D341Med (cell line): ENCODE measurements around the gene SUSD3.
A peak's percentile ranks its signal among the peaks of the same experiment; 100 is the strongest.
"Not testable (repeated sequence)": the region's sequence is repeated elsewhere in the genome, so short reads cannot be mapped to it uniquely, and the experiment has no call there.

ENCODE experiments used
- DNase-seq: peaks from one replicate; pipeline ENCODE4 v3.0.0; 2012; ENCODE audit warnings: low spot score

The SUSD3 gene

DNA sequence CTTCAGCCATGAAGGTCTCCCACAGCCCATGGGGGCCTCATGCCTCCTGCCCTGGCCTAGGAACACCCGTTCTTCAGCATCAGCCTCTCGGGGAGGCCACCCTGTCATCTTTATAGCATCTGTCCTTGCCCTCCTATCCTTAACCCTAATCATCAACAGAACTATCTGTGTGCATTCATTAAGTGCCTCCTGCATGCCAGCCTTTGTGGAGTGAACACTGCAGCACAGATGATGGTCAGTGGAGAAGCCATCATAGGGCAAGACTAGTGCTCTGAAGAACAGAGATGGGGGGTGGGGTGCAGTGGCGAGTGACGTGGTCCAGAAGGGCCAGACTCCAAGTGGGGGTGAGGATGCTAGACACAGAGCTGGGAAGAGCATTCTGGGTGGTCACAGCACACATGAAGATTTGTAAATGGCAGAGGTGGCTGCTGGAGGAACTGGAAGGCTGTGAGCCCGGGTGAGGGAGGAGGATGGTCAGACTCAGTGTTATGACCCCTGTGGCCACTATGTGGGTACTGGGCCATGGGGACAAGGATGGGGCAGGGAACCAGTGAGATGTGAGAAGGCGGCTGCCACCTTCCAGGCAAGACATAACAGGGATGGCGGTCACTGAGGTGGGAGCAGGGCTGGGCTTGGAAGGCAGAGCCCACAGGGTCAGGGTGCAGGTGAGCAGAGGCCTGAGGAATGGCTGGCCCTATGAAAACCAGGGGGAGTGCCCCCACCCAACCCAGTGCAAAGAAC is 33.9 kb downstream of the SUSD3 start:
- DNase-seq, result no peak

GRCh38 chr9:93093127-93093876 is 34.8 kb downstream of the SUSD3 start:
- no peak for DNase-seq

DNA sequence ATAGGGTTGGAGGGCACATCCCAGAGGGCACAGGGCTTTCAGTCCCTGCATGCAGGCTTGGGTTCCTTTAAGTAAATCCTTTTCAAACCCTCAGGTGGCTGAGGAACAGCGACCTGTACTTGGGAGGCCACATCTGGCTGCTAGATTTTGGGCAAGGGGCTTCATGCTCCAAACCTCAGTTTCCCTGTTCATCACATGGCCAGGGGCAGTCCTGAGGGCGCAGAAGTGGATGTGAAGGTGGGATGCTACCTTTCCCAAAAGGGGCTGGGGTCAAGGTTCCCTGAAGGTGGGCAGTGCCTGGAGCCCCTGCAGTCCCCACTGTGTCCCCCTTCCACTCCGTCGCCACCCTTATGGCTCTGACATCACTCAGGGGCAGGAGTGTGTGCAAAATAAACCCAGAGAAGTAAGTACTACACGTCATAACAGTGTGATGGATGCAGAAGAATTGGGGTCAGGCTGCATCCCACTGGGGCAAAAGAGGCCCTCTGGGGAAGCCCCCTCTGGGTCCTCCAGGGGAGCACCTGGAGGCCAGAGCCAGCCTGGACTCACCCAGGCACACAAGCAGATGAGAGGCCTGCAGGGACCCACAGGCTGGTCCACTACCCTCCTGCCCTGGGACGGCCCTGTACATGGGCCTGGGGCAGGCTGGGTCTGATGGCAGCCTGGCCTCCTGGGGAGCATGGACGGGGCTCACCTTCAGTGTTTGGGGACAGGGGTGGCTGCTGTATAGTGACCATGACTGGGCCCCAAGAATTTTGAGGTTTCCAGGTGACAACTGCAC is 35.6 kb downstream of the SUSD3 start:
- no peak for DNase-seq

GRCh38 chr9:93094658-93095204 is 36.2 kb downstream of the SUSD3 start:
- no peak for DNase-seq

DNA sequence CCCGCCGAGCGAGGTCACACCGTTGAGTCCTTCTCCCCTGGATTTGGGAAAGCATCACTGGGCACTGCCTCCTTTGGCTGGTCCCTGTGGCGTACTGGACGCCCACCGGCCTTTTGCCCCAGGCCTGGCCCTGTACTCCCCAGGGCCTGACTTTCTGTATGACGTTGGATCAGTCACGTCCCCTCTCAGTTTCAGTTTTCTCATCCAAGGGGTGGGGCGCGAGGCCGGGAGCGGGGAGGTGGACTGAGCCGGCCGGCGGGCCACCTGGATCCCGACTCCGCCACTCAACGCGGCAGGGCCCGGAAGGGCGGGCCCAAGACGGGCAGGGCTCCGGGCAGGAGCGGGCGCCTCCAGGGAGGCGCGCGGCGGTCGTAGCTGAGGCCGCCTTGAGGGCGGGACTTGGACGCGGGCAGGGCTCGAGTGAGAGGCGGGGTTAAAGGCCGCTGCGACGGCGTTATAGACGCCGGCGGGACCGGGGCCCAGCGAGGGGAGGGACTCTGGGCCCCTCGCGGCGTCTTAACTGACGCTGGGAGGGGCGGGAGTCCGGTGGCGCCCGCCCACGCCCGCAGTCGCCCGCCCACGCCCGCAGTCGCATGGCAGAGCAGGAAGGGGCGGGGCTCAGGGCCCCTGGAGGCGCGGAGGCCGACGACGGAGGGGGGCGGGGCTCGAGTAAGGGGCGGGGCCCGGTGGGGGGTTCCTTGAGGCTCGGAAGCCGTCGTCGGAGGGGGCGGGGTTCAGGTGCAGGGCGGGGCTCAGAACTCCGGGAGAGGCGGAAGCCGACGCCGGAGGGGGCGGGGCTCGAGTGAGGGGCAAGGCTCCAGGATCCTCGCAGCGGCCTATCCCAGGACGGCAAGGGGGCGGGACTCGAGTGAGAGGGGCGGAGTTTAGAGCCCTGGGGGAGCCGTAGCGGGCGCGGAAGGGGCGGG is 37.0 kb downstream of the SUSD3 start:
- DNase-seq, result peak; percentile 97

DNA sequence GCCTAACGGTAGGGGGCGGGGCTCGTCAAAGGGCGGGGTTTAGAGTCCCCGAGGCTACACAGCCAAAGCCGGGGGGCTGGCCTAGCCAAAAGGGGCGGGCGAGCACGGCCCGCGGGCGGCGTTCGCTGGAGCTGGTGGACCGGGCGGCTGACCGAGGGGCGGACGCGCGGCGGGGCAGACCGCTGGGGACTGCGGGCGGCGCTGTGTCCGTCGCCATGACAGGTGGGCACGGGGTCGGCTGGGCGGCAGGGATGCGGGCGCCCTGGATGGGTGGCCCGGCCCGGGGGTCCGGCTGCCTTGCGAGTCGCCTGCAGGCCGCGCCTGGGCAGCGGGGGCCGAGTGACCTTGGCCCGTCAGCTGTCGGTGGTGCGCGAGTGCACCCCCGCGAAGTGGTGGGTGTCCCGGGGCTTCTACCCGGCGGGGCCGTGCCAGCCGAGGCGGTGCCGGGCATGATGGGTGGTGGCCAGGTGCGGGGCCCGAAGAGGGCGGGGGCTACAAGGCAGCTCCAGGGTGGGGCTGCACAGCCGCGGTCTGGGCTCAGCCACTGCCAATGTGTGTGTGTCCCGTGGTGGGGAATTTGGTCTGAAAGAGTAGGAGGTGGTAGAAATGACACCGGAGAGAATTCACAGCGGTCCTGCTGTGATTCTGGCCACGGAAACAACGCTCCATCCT is 37.8 kb downstream of the SUSD3 start, which contains the start of gene CARD19:
Gene CARD19 (plus strand): TSS at position 87 of the 672 bp plus-strand sequence. CDS start 129 bp downstream, at position 216.
- peak; percentile 74 for DNase-seq

GRCh38 chr9:93096811-93097382 is 38.4 kb downstream of the SUSD3 start:
- DNase-seq, result no peak

- no peak for DNase-seq
Measured at GRCh38 chr9:93097511-93098201, 39.2 kb downstream of the SUSD3 start.

- DNase-seq, result no peak
Measured at GRCh38 chr9:93098236-93098946, 39.9 kb downstream of the SUSD3 start.

DNA sequence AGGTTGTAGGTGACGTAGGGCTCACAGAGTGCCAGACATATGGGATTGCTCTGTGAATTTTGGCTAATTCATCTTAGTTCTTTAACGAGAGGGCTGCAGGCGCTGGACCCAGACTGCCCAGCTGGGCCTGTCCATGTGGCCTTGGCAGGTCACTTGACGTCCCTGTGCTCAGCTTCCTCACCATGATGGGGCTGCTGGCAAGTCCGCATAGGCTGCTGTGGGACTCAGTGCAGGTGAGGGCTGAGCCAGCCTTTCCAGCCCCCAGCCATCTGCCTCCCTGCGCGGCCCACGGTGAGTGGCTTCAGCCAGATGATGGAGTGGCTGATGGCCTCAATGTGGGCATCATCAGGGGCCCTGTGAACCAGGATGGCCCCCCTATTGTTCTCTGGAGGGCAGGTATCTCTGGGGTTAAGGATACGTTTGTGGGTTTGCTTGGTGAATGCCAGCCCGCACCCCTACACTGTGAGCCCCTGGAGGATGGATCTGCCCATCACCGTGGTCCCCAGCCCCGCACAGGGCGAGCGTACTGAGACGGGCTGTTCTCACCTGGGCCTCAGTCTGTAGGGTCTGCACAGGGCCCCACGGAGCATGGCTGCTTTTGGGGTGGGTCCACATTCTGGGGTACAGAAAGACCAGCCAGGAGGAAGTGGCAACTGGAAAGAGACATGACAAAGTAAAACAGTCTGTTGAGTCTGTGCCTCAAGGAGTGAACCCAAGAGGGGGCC is 41.2 kb downstream of the SUSD3 start:
- no peak for DNase-seq

DNA sequence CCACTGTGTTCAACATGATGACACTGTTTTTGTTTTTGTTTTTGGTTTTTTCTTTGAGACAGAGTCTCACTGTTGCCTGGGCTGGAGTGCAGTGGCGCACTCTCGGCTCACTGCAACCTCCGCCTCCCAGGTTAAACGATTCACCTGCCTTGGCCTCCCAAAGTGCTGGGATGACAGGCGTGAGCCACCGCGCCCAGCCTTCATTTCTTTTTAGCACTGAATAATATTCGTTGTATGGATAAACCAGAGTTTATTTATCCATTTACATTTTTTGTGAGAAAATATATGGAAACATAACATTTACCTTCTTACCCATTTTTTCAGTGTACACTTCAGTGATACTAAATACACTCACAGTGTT is 41.8 kb downstream of the SUSD3 start:
- DNase-seq, result no peak

DNA sequence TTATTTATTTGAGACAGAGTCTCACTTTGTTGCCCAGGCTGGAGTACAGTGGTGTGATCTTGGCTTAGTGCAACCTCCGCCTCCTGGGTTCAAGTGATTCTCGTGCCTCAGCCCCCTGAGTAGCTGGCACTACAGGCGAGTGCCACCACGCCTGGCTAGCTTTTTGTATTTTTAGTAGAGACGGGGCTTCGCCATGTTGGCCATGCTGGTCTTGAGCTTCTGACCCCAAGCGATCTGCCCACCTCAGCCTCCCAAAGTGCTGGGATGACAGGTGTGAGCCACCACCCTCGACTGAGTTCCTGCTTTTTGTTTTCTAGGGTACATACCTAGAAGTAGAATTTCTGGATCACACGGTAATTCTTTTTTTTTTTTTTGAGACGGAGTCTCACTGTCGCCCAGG is 42.6 kb downstream of the SUSD3 start:
- DNase-seq, result not testable (repeated sequence)

DNA sequence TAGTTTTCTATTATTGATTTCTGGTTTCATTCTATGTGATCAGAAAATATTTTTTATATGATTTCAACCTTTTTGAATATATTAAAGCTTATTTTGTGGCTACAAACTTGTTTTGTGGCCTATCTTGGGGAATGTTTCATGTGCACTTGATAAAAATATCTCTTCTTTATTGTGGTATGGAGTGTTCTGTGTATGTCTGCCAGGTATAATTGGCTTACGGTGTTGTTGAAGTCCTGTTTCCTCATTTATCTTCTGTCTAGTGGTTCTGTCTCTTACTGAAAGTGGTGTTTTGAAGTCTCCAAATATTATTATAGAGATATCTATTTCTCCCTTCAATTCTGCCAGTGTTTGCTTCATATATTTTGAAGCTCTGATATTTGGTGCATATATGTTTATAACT is 47.1 kb downstream of the SUSD3 start:
- no peak for DNase-seq

DNA sequence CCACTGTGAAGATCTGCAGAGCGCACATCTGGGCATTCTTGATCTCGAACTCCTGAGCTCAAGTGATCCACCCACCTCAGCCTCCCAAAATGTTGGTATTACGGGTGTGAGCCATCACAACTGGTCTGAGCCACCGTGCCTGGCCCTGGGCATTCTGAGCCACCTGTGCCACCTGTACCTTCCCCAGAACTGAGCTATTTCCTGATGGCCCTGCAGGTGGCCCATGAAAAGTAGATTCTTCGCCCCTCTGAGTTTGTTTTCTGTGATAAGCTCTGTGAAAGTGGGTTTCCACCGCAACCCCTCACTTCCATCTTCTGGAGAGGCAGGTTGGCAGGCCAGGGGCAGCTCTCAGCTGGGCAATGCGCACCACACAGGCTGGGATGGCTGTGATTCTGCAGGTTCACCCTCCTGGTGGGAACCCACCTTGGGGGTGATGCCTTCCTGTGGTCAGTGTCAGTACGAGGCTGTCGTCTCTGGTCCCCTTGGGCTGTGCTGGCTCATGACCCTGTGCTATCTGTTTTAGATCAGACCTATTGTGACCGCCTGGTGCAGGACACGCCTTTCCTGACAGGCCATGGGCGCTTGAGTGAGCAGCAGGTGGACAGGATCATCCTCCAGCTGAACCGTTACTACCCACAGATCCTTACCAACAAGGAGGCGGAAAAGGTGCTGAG is 48.8 kb downstream of the SUSD3 start:
- DNase-seq, result no peak

DNA sequence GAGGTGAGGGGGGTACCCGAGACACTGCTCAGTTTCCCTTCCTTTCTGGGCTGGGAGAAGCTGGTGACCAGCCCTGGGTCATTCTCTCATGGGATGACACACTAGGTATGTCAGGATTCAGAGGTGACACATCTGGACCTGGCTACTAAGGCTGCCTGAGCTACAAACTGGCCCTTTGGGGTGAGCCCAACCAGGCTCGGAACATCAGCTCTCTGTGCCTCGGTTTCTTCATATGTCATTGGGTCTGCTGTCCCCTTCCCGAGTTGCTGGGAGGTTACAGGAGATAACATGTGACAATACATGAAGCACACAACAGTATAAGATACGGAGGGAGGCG is 49.3 kb downstream of the SUSD3 start:
- DNase-seq, result no peak

DNA sequence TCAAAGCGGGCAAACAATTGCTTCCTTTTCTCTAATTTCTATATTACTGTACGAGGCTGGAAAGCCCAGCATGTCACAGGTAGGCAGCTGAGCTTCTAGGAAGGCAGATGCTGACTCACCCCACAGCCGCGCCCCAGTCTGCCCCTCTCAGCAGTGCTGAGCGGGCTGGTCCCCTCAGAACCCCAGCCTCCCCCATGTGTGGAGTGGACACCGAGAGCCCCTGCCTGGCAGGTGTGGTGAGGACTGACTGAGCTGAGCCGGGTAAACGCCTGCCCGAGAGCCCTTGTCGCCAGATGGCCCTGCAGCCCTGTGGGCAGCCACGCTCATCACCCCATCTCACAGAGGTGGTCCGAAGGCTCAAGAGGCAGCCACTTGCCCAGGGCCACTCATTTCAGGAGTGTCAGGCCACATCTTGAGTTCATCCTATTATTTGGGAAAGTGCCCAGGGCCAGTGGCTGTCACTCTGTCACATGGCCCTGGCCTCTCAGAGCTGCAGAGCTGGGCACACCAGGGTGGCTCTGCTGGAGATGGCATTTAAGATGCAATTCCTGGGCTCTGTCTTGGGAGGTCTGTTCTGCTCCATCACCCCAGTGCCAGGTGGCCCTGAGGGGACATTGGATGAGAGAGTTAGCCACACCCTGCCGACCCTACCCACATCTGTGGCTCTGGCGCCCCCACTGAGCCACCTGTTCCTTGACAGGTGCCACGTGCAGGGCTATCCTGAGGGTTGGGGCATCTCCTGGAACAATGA is 50.0 kb downstream of the SUSD3 start:
- DNase-seq, result peak; percentile 31

- peak; percentile 20 for DNase-seq
Measured at GRCh38 chr9:93110311-93110855, 51.9 kb downstream of the SUSD3 start.
